GM12878 (cell line): ENCODE measurements around the gene IL18R1. TPM values are rescaled to one million over a fixed set of nuclear protein-coding genes. Genes with fewer than 3 reads are reported as not detected.
"Not testable (repeated sequence)": the region's sequence is repeated elsewhere in the genome, so short reads cannot be mapped to it uniquely, and the experiment has no call there.

Experiments used
- ATAC-seq: fragments of 200-7000 bp; cut with Tn5 transposase; 3 replicates; pipeline ENCODE4 v1.9.1; 2020; ENCODE audit warnings: mild to moderate bottlenecking, moderate library complexity
- BruUV-seq: library from RNA; stranded (reverse); fragments of 400-500 nt; replicated peaks from 2 replicates; lab custom pipeline; 2021; lab: Mats Ljungman, UMichigan
- CTCF ChIA-PET: fragments of 300-600 bp; sonication (Branson Sonifier 250); formaldehyde crosslinking; extraction: SDS; loops from one replicate; lab custom pipeline; 2021; ENCODE audit warnings: inconsistent platforms; lab: Yijun Ruan, JAX
- POLR2A ChIA-PET: fragments of 350-600 bp; formaldehyde crosslinking; extraction: SDS; loops from one replicate; lab custom pipeline; 2021; ENCODE audit warnings: inconsistent platforms; lab: Charles Lee
- RAD21 ChIA-PET: fragments of 300-600 bp; sonication (Branson Sonifier 250); formaldehyde crosslinking; loops from one replicate; lab custom pipeline; 2023; ENCODE audit warnings: antibody characterized with exemption; ENCODE audit not compliant: unreplicated experiment; lab: Charles Lee
- SMC1A ChIA-PET: fragments of 300-600 bp; sonication (Branson Sonifier 250); formaldehyde crosslinking; loops from one replicate; lab custom pipeline; 2023; ENCODE audit not compliant: unreplicated experiment, uncharacterized antibody; lab: Charles Lee
- DNase-seq: peaks from one replicate; pipeline ENCODE4 v3.0.0-alpha.2; 2011; ENCODE audit warnings: low read depth, low spot score
- FAIRE-seq: peaks from 3 replicates; lab custom pipeline; 2011; peaks lifted over from hg19 to GRCh38; lab: Jason Lieb, UNC
- H2AFZ ChIP-seq: 2 replicates; pipeline ENCODE4 v1.6.0; 2011; ENCODE audit warnings: low read depth, low read length, control low read depth; ENCODE audit not compliant: control insufficient read depth
- H3K27ac ChIP-seq: 2 replicates; pipeline ENCODE4 v1.5.1; 2011; ENCODE audit warnings: control low read depth; ENCODE audit not compliant: control insufficient read depth, insufficient read depth
- H3K27me3 ChIP-seq, 2 experiments: replicated peaks in 1 of 2; 2 replicates each; pipeline versions ENCODE4 v1.6.0 to v1.6.1; 2011; ENCODE audit warnings: low read length in 1 of 2; ENCODE audit not compliant: control insufficient read depth in 2 of 2, insufficient read depth in 2 of 2
- H3K36me3 ChIP-seq, 2 experiments: 2 replicates each; pipeline ENCODE4 v1.5.1; 2011; ENCODE audit warnings: low read length in 1 of 2; ENCODE audit not compliant: control insufficient read depth in 2 of 2, insufficient read depth in 2 of 2
- H3K4me1 ChIP-seq: 2 replicates; pipeline ENCODE4 v1.6.1; 2011; ENCODE audit warnings: mild to moderate bottlenecking, low read length, moderate library complexity, mixed read lengths; ENCODE audit not compliant: control insufficient read depth, insufficient read depth
- H3K4me2 ChIP-seq: 2 replicates; pipeline ENCODE4 v1.6.0; 2011; ENCODE audit warnings: control low read depth; ENCODE audit not compliant: control insufficient read depth, insufficient read depth
- H3K4me3 ChIP-seq: fragments of 200-600 bp; sonication (generic); 2 replicates; pipeline ENCODE4 v1.5.1; 2016
- H3K79me2 ChIP-seq: 2 replicates; pipeline ENCODE4 v1.6.0; 2011; ENCODE audit warnings: low read length; ENCODE audit not compliant: control insufficient read depth, insufficient read depth
- H3K9ac ChIP-seq: 2 replicates; pipeline ENCODE4 v1.8.0; 2011; ENCODE audit warnings: low read length, control low read depth, mixed read lengths; ENCODE audit not compliant: control insufficient read depth, insufficient read depth
- H3K9me3 ChIP-seq: replicated peaks from 3 replicates; pipeline ENCODE4 v1.5.1; 2011; ENCODE audit warnings: mild to moderate bottlenecking, low read length; ENCODE audit not compliant: control insufficient read depth, insufficient read depth
- H4K20me1 ChIP-seq: 2 replicates; pipeline ENCODE4 v1.6.0; 2011; ENCODE audit not compliant: control insufficient read depth, insufficient read depth
- BHLHE40 ChIP-seq, 2 experiments: fragments of 450-650 bp in 1 of 2; IDR thresholded peaks; 2 replicates each; pipeline ENCODE4 v1.6.1; 2011 to 2017; ENCODE audit warnings: low read depth in 2 of 2, borderline replicate concordance in 1 of 2, improper control_type of control experiment in 1 of 2, low read length in 1 of 2, mild to moderate bottlenecking in 1 of 2
- CBX5 ChIP-seq: sonication (generic); IDR thresholded peaks from 2 replicates; pipeline ENCODE4 v1.6.1; 2016; ENCODE audit warnings: low read depth, moderate library complexity, mild to moderate bottlenecking, inconsistent platforms
- EGR1 ChIP-seq, 2 experiments: IDR thresholded peaks; 1 replicate in 1 of 2; 2 replicates in 1 of 2; pipeline ENCODE4 v1.6.1; 2011 to 2012; ENCODE audit warnings: low read depth in 2 of 2, low read length in 2 of 2, borderline replicate concordance in 1 of 2, mild to moderate bottlenecking in 1 of 2, moderate library complexity in 1 of 2
- TAF1 ChIP-seq: IDR thresholded peaks from 2 replicates; pipeline ENCODE4 v1.6.1; 2011; ENCODE audit warnings: mild to moderate bottlenecking, low read depth, low read length, borderline replicate concordance
- ZSCAN29 ChIP-seq: fragments of 450-650 bp; IDR thresholded peaks from 2 replicates; pipeline ENCODE4 v1.6.1; 2017; ENCODE audit warnings: mild to moderate bottlenecking, moderate library complexity
- WGBS: methylation state at CpG from one replicate; pipeline ENCODE4 v1.1.6; 2016; ENCODE audit warnings: low lambda C conversion rate; ENCODE audit not compliant: insufficient replicate concordance, insufficient coverage; ENCODE audit errors: missing lambda C conversion rate; 5-methylcytosine and 5-hydroxymethylcytosine counted together
- in situ Hi-C: fragments of 300-500 bp; cut with MboI; formaldehyde crosslinking; loops from 9 replicates; pipeline ENCODE4 v1.14.3; 2018; ENCODE audit warnings: mixed read lengths
- intact Hi-C: fragments of 100-400 bp; cut with micrococcal nuclease; formaldehyde crosslinking; loops from one replicate; pipeline ENCODE4 v1.14.2; 2022; ENCODE audit not compliant: unreplicated experiment
- polyA plus RNA-seq, 11 experiments: library from polyadenylated mRNA; depleted of rRNA in 4 of 11; unstranded in 6 of 11; stranded (reverse) in 5 of 11; fragments of >200 nt; fragmentation: Nextera tagmentation in 4 of 11; fragmentation: Illumina TruSeq in 1 of 11; extraction: Ambion mirVana in 4 of 11; extraction: Trizol in 1 of 11; gene quantifications; 1 replicate in 1 of 11; 2 replicates in 10 of 11; pipeline versions ENCODE4 v1.2.1 to v1.2.3, GENCODE V29; 2011 to 2016; ENCODE audit warnings: inconsistent platforms in 2 of 11, missing spikeins in 2 of 11, low read depth in 1 of 11
- total RNA-seq, 4 experiments: library from RNA; depleted of rRNA in 3 of 4; stranded (reverse); fragments of >200 nt in 3 of 4; fragmentation: Illumina TruSeq in 1 of 4; extraction: Trizol in 1 of 4; gene quantifications; 2 replicates each; pipeline versions ENCODE4 v1.2.1 to v1.2.3, GENCODE V29; 2013 to 2021
- TF ChIP-seq, protein P1 (sequence below): IDR thresholded peaks from 2 replicates; pipeline ENCODE4 v1.6.1; 2012; ENCODE audit warnings: improper control_type of control experiment, low read depth, low read length; ENCODE audit not compliant: insufficient replicate concordance
- TF ChIP-seq, protein P2 (sequence below): fragments of 450-650 bp; IDR thresholded peaks from 2 replicates; pipeline ENCODE4 v1.6.1; 2017; ENCODE audit warnings: mild to moderate bottlenecking, low read depth, inconsistent platforms; ENCODE audit not compliant: poor library complexity, severe bottlenecking

IL18R1 gene
- total and polyA plus RNA-seq, 10 of the 15 experiments (the other 5 are each of a cell fraction or from before 2014, with no cell fraction given) = 3.5 to 15.5 (median 11.1) TPM

DNA sequence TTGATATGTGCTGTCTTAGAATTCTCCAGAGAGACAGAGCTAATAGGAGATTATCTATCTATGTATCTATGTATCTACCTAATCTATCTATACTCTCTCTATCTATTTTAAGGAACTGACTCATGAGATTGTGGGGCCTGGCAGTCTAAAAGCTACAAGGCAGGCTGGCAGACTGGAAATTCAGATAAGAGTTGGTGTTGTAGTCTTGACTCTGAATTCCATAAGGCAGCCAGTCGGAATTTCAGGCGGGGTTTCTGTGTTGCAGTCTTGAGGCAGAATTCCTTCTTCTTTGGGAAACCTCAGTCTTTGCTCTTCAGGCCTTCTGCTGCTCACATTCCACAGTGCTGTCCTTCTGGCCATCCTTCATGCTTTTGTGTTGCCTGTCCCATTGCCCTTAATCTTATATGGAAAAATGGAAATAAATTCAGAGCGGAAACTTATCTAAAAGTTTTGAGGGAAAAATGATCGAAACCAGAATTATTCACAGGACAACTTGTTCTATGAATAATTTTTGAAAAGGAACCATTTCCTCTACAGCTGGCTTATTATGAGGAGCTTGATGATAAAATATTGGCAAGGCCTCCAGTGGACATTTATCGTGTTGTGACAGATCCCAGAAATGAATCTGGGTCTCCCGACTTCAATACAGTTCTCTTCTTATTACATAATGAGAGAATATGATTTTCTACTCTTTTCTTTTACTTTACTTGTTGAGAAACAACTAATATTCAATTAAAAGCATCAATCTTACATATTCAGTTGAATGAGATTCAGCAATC lies 33.5 kb upstream of the IL18R1 start:
- Histone ChIP-seq H3K4me2 (no peak overlapping the region), H2AFZ (no peak overlapping the region), H3K79me2 (no peaks in the 10 kb centered on the region), H3K36me3 (no peaks in the 10 kb centered on the region), H3K4me1 (no peaks in the 10 kb centered on the region), H3K27me3 (peaks cover 0 to 2% of the 10 kb centered on the region in 2 experiments; a peak in 2 of 4 replicates)
- no peak for DNase-seq
- ChIA-PET POLR2A (no interaction called here), RAD21 (no interaction called here)
- FAIRE-seq = no peak
- intact Hi-C loops = no loop called here
- TF ChIP-seq BHLHE40 (IDR thresholded peaks at IDR 0.05; ENCODE audit: borderline replicate concordance in 1 of 2, low read depth in 2 of 2, low read length in 1 of 2) (no peak), EGR1 (IDR thresholded peaks at IDR 0.05; ENCODE audit: borderline replicate concordance in 1 of 2, low read depth in 2 of 2, low read length in 2 of 2) (no peak), CBX5 (no peak), ZSCAN29 (no peak), TAF1 (no peak)
- TF ChIP-seq, protein P1, sequence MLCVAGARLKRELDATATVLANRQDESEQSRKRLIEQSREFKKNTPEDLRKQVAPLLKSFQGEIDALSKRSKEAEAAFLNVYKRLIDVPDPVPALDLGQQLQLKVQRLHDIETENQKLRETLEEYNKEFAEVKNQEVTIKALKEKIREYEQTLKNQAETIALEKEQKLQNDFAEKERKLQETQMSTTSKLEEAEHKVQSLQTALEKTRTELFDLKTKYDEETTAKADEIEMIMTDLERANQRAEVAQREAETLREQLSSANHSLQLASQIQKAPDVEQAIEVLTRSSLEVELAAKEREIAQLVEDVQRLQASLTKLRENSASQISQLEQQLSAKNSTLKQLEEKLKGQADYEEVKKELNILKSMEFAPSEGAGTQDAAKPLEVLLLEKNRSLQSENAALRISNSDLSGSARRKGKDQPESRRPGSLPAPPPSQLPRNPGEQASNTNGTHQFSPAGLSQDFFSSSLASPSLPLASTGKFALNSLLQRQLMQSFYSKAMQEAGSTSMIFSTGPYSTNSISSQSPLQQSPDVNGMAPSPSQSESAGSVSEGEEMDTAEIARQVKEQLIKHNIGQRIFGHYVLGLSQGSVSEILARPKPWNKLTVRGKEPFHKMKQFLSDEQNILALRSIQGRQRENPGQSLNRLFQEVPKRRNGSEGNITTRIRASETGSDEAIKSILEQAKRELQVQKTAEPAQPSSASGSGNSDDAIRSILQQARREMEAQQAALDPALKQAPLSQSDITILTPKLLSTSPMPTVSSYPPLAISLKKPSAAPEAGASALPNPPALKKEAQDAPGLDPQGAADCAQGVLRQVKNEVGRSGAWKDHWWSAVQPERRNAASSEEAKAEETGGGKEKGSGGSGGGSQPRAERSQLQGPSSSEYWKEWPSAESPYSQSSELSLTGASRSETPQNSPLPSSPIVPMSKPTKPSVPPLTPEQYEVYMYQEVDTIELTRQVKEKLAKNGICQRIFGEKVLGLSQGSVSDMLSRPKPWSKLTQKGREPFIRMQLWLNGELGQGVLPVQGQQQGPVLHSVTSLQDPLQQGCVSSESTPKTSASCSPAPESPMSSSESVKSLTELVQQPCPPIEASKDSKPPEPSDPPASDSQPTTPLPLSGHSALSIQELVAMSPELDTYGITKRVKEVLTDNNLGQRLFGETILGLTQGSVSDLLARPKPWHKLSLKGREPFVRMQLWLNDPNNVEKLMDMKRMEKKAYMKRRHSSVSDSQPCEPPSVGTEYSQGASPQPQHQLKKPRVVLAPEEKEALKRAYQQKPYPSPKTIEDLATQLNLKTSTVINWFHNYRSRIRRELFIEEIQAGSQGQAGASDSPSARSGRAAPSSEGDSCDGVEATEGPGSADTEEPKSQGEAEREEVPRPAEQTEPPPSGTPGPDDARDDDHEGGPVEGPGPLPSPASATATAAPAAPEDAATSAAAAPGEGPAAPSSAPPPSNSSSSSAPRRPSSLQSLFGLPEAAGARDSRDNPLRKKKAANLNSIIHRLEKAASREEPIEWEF = no peak
- TF ChIP-seq, protein P2, sequence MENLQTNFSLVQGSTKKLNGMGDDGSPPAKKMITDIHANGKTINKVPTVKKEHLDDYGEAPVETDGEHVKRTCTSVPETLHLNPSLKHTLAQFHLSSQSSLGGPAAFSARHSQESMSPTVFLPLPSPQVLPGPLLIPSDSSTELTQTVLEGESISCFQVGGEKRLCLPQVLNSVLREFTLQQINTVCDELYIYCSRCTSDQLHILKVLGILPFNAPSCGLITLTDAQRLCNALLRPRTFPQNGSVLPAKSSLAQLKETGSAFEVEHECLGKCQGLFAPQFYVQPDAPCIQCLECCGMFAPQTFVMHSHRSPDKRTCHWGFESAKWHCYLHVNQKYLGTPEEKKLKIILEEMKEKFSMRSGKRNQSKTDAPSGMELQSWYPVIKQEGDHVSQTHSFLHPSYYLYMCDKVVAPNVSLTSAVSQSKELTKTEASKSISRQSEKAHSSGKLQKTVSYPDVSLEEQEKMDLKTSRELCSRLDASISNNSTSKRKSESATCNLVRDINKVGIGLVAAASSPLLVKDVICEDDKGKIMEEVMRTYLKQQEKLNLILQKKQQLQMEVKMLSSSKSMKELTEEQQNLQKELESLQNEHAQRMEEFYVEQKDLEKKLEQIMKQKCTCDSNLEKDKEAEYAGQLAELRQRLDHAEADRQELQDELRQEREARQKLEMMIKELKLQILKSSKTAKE = no peak
- TF ChIP-seq, all 136 proteins: peak for 0
- in situ Hi-C loops = no loop called here
- Histone ChIP-seq H3K27ac (no peak overlapping the region), H3K4me3 (no peak overlapping the region), H4K20me1 (no peaks in the 10 kb centered on the region), H3K9me3 (no peaks in the 10 kb centered on the region; the same call in 2 of the 3 replicates), H3K9ac (no peak overlapping the region)
- no TSS peak for BruUV-seq
- ChIA-PET SMC1A (interaction anchor here (0.7 kb wide), 1 partner anchor 15 kb away, joined by 3 read pairs; no protein-coding TSS in a partner anchor), CTCF (no interaction called here)
- WGBS = 41% methylated on average over 6 of the region's 6 CpGs
- no peak for ATAC-seq

DNA sequence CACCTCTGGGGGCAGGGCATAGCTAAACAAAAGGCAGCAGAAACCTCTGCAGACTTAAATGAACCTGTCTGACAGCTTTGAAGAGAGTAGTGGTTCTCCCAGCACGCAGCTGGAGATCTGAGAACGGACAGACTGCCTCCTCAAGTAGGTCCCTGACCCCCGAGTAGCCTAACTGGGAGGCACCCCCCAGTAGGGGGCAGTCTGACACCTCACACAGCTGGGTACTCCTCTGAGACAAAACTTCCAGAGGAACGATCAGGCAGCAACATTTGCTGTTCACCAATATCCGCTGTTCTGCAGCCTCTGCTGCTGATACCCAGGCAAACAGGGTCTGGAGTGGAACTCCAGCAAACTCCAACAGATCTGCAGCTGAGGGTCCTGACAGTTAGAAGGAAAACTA lies 30.7 kb upstream of the IL18R1 start:
- H3K27ac ChIP-seq, ATAC-seq, POLR2A ChIA-PET, H3K79me2 ChIP-seq, H3K36me3 ChIP-seq, CTCF ChIA-PET, H3K4me3 ChIP-seq, FAIRE-seq, H3K9me3 ChIP-seq, H3K27me3 ChIP-seq, intact Hi-C loops, in situ Hi-C loops, H3K9ac ChIP-seq, H4K20me1 ChIP-seq, SMC1A ChIA-PET, H3K4me2 ChIP-seq, BruUV-seq, DNase-seq, RAD21 ChIA-PET, H2AFZ ChIP-seq, H3K4me1 ChIP-seq: not testable (repeated sequence)
- 19% methylated on average over 5 of the region's 5 CpGs for WGBS
